Left forelimb (tissue), 1 donor: Measurements from ENCODE around the gene ARHGAP45.

ENCODE experiments used
- DNase-seq: peaks from one replicate; pipeline ENCODE4 v3.0.0-alpha.2; 2018; ENCODE audit warnings: low spot score

ARHGAP45 gene

DNA sequence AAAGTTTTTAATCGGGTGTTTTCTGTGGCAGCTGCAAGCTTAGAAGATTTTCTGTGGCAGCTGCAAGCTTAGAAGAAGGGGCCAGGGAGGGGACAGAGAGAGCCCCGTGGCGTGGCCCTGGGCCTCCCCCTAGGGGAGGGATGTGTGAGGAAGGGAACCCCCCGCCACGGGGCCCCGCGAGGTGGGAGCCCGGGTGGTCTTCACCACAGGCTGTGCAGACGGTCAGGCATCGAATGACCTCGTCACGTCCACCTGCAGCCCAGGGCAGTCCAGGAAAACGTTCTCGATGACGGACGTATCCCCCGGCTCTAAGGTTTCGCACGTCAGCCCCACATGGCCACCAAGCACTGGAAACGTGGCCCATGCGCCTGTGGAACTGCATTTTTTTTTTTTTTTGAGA, 19.6 kb downstream of the ARHGAP45 start:
- no peak for DNase-seq

- no peak for DNase-seq
Observed at GRCh38 chr19:1087813-1088415, 20.9 kb downstream of the ARHGAP45 start.

DNA sequence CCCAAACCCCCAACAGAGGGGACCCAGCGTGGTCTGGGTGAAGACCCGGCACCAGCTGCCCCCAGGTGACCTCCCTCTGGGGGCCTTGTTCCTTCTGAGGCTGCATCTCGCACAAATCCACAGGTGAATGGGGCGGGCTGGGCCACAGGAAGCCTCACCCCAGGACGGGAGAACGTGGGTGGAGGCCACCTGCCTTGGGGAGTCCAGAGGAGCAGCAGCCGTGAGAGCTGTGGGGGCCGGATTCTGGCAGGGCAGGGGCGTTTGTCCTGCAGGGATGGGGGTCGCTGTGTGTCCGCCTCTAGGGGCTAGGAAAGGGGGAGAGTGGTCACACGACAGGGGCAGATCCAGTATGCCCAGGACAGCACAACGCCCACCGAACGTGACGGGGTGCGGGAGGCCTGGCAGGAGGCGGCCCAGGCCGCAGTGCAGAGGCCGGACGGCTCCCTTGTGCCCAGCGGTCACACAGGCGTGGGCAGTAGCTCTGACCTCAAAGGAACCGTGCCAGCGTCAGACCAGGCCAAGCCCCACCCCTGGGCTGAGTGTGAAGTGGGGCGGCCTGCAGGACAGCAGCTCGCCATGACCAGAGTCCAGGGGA, 21.5 kb downstream of the ARHGAP45 start:
- no peak for DNase-seq

DNA sequence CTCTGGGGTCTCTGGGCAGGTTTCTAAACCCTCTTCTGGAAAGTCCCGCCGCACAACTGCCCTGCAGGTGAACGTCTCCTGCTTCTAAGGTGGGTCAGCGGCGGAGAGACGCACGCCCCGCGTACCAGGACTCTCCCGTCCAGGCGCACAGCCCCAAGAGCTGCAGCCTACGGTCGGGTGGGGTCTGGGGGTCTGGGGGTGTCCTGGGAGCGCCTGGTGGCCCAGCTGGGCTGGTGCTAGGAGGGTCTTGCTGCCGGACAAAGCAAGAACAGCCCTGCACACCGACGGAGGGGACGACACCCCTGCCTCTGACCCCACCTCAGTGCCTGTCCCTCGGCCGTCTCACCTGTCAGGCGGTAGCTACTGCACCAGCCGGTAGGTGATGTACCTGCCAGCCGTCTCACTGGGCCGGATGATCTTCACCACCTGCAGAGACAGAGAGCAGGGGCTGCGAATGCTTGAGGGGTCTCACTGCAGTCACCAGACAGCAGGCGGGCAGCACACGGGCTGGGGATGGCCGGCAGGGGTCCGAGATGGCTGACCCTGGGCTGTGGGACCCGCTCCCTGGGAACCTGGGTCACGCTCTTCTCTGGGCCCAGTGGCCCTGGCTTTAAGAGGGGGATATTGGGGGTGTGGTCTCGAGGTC, 22.3 kb downstream of the ARHGAP45 start:
- DNase-seq, result no peak

DNA sequence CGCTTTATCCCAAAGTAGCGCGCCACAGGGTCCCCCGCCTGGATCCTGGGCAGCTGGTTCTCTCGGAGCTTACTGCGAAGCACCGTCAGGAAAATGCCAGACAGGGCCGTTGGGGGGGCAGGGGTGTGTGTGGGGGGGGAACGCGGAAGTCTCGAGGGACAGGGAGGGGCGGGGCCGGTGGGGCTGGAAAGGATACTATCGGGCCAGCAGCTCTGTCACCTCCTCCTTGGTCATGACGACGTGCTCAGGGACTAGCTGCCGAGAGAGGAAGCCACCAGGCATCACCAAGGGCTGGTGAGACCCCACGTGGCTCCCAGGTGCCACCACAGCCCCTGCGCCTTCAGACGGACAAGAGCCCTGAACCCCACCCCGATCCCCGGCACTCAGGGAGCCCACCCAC, 22.9 kb downstream of the ARHGAP45 start:
- DNase-seq, result no peak

DNA sequence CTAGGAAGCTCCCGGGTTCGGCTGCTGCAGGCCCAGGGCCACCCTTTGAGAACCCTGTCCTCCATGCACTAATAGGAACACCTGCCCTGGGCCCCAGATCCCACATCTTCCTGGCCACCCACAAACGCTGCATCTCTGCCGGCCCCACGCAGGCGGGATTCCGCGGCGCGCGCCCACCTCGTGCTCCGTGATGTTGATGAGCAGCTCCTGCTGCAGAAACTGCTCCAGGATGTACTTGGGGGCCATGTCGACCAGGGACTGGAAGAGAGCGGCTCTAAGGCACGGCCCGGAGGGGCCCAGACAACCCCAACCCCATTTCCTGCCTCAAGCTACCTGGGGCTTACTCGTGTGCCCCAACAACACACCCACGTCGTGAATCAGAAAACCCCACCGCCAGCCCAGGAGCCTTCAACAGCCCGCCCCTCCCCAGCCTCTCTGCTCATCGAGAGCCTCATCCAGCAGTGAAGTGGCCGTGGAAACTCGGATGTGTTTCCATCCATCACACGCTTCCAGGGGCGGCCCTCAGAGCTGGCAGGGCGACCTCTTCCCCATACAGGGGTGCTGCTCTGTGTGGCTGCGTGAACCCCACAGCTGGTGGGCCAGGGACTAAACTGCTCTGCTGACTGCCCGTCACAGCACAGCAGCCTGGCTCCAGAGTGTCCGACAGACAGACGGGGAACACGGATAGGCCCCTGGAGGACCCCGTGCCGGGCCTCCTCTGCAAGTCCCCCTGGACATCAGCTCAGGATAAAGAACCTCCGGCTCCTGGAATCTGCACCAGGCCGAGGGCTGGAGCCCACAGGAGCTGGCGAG, 24.0 kb downstream of the ARHGAP45 start:
- no peak for DNase-seq

DNA sequence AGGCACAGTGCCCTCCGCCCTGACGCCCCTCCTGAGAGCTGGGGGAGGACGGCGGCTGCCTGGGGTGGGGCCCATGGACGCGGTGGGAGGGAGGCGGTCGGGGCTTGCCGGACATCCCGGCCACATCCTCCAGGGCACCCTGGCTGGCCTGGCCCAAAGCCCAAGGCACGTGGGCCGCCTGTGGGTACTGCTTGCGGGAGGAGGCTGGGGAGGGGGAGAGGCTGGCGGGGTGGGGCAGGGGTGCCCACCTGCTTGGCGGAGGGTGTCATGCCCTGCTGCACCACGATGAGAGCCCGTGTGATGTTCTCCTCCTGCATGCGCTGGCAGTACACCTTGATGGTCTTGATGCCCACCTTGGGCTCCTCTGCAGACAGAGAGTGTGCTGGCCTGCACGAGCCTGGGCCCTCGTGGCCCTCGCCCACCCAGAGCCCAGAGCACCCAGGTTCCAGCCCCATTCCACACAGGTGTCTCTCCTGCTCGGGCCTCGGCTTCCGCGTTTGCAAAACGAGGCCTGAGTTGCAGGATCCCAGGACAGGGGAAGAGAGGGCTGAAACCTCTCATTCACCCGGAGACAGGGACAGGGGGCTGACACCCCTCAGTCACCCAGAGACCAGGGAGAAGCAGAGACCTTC, 24.7 kb downstream of the ARHGAP45 start:
- no peak for DNase-seq

DNA sequence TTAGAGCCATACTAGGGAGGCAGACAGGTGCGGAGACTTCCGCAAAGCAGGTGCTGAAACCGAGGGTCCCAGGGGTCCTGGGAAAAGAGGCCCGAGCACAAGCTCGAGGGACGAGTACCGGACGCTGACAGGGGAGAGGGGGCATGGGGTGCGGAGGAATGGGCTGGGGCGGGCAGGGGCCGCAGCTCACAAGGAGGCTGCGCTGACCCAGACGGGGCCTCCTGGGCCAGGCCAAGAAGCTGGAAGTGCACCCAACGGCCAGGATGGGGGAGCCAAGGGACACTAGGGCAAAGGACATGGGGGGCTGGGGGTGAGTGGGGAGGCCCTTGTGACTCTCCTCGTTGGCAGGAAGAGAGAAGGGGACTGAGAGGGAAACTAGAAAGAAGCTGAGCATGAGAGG, 26.4 kb downstream of the ARHGAP45 start:
- no peak for DNase-seq

GRCh38 chr19:1093811-1094553, 27.0 kb downstream of the ARHGAP45 start:
- no peak for DNase-seq

GRCh38 chr19:1094655-1094977, 27.6 kb downstream of the ARHGAP45 start:
- DNase-seq, result no peak

GRCh38 chr19:1094978-1095701, 28.2 kb downstream of the ARHGAP45 start, which contains the start of gene POLR2E:
Gene POLR2E, minus strand, starts transcription at chr19:1095375. Its CDS starts 60 bp downstream, at chr19:1095315.
- DNase-seq, result peak; percentile 98

DNA sequence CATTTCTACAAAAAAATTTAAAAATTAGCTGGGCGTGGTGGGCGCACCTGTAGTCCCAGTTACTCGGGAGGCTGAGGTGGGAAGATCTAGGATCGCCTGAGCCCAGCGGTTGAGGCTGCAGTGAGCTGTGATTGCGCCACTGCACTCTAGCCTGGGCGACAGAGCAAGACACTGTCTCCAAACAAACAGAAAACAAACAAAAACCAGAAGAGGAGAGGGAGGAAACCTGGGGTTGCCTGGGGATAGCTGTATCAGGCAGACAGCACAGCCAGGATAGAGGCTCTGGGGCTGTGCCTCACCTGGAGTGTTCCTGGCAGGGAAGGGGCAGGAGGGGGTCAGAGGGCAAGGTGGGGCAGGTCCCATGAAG, 30.8 kb downstream of the ARHGAP45 start:
- no peak for DNase-seq

DNA sequence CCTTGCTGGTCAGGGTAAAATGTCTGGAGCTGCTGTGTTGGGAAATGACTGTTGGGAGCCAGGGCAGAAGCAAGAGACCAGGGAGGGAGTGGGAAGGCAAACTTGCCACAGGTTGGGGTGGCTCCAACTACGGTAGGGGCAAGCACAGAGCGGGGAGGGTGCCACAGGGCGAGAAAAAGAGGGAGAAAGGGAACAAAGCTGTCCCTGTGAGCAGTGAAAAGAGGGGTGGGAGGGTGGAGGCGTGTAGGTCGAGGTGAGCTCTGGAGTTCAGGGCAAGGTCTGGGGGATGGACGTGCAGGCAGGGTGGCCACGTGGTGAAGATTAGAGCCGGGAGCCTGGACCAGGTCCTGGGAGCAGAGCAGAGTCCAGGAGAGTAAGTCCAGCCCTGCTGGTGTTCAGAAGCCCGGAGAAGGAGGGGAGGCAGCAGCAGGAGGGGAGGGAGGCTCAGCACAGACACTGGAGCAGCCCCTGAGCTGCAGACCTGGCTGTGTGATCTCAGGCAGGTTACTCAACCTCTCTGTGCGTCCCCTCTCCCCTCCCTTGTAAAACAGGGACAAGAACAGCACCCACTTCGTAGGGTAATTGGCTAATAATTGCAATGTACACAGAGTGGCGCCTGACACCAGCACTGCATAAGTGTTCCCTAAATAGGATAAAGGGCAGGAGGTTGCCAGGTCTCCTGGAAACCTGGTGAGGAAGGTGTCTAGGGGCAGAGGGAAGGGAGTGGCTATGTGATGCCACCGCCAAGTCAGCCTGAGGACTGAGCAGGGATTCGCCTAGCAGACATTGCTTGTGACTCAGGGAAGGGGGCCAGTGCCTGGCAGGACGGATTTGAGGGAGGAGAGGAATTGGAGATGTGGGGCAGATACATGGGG, 31.4 kb downstream of the ARHGAP45 start:
- no peak for DNase-seq

DNA sequence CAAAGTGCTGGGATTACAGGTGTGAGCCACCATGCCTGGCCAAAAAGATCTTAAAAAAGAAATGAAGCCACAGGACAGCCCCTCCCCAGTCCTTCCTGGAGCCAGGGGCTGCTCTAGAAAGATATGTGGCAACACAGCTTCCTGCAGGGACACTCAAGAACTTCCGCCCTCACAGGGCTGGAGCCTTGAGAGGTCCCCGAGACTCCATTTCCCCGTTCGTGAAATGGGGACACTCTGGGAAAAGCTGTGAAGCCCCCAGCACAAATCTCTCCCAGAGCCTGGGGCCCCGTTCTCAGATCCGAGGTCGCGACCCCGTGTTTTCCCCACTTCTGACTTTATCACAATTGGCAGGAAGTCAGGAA, 34.4 kb downstream of the ARHGAP45 start:
- DNase-seq, result no peak

DNA sequence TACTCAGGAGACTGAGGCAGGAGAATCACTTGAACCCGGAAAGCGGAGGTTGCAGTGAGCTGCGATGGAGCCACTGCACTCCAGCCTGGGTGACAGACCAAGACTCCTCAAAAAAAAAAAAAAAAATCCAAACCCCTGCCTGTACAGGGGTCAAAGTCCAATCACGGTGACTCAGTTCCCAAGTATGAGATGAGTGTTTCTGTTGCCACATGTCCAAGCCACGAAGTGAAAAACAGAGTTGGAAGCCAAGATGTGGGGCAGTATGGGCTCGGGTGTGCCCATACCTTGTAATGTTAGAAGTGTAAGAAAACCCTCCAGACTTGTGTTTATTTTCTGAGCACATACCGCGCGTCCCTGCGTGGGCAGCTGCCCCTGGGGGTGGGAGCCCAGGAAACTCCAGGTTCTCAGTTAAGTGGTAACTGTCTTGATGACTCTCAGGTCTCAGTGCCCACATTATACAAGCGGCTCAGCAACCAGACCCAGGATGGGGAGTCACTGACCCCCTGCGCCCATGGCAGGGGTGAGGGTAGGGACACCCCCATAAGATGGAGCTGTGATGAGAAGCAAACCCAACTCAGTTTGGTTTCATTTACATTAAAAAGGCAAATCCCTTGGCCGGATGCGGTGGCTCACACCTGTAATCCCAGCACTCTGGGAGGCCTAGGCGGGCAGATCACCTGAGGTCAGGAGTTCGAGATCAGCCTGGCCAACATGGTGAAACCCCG, 35.6 kb downstream of the ARHGAP45 start:
- DNase-seq, result no peak

DNA sequence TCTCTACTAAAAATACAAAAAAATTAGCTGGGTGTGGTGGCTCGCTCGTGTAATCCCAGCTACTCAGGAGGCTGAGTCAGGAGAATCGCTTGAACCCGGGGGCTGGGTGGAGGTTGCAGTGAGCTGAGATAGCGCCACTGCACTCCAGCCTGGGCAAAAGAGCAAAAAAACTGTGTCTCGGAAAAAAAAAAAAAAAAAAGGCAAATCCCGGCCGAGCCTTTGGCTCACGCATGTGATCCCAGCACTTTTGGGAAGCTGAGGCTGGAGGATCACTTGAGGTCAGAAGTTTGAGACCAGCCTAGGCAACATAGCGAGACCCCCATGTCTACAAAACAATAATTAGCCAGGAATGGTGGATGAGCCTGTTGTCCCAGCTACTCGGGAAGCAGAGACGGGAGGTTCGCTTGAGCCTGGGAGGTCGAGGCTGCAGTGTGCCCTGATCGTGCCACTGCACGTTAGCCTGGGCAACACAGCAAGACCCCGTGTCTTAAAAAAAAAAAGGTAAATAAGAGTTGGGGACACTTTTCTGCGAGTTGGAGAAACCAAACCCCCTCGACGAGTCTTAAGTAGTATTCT, 36.3 kb downstream of the ARHGAP45 start:
- no peak for DNase-seq

DNA sequence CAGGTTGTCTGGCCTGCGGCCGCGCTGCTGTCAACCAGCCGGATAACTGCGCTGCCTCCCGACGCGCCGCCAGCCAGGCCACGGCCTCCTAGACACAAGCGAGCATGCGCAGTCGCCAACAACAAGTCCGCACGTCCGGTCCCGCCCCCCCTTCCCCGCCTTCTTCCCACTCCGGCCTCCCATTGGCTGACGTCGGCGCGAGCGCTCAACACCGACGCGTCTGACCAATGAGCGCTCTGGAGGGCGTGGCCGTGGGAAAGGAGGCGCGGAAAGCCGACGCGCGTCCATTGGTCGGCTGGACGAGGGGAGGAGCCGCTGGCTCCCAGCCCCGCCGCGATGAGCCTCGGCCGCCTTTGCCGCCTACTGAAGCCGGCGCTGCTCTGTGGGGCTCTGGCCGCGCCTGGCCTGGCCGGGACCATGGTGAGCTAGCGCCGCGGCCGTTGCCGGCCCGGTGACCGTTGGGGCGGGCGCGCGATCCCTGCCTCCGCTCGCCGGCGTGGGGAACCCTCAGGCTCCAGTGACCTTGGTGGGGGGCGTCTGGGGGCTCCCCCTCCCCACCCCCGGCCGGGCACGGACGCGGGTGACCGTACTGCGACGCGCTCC, 36.8 kb downstream of the ARHGAP45 start, which contains the start of gene GPX4:
Gene GPX4, plus strand, starts transcription at position 287 of the 603 bp plus-strand sequence. Its CDS starts 50 bp downstream, at position 337.
- peak; percentile 99 for DNase-seq

DNA sequence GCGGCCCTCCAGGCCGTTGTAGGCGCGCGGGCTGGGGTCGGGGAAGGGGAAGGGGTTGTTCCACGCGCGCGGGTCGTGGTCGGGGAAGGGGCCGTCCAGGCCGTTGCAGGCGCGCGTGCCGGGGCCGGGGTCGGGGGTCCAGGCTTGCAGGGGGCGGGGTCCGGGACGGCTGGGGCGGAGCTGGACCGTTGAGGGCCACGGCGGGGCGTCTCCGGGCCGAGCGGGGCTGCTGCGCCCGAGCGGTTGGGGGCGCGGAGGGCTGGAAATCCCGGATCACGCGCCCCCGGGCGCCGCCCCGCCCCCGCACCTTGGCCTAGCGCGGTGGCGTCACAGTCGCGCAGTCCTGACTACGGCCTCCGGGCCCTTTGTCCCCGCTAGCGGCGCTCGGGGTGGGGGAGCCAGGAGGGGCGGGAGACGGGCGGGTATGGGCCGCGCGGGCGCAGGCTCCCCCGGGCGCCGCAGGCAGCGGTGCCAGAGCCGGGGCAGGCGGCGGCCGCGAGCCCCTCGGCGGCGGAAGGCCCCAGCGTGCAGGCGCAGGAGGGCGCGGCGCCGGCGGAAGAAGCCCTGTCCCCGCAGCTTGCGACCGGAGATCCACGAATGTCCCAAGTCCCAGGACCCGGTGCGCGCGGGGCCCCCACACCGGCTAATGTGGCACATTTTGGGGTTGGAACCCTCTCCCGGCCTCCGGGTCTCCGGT, 37.5 kb downstream of the ARHGAP45 start:
- DNase-seq, result peak; percentile 83
